M059J (cell line): ENCODE results near the gene GSTCD. TPM values are rescaled to one million over a fixed set of nuclear protein-coding genes. Genes with fewer than 3 reads are reported as not detected.
A peak's percentile ranks its signal among the peaks of the same experiment; 100 is the strongest.

Experiments
- DNase-seq: peaks from one replicate; pipeline ENCODE4 v3.0.0-alpha.2; 2012; ENCODE audit warnings: low read depth
- total RNA-seq: library from RNA; depleted of rRNA; stranded (reverse); fragments of >200 nt; shearing (Covaris generic); gene quantifications from 2 replicates; pipeline ENCODE4 v1.2.3, GENCODE V29; 2014; rRNA removed

GSTCD gene
- total RNA-seq, 1 experiment from 2014 or later: 13.7 TPM

DNA sequence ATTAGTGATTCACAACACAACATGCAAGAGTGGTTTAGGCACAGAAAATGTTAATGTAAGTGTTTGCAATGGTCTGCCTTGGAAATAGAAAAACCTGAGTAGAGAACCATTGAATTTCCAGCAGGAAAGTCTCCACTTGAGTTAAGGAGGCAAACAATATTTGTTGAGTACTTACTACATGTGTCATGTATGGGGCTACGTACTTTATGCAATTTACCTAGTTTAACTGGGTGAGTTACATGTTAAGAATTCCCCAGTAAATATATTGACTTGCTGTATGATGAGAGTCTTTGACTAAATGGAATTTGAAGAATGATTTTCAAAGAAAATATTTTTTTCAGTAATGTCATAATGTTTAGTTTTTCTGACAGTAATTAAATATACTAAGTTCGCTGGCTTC lies 178.9 kb downstream of the GSTCD start:
- no peak for DNase-seq

DNA sequence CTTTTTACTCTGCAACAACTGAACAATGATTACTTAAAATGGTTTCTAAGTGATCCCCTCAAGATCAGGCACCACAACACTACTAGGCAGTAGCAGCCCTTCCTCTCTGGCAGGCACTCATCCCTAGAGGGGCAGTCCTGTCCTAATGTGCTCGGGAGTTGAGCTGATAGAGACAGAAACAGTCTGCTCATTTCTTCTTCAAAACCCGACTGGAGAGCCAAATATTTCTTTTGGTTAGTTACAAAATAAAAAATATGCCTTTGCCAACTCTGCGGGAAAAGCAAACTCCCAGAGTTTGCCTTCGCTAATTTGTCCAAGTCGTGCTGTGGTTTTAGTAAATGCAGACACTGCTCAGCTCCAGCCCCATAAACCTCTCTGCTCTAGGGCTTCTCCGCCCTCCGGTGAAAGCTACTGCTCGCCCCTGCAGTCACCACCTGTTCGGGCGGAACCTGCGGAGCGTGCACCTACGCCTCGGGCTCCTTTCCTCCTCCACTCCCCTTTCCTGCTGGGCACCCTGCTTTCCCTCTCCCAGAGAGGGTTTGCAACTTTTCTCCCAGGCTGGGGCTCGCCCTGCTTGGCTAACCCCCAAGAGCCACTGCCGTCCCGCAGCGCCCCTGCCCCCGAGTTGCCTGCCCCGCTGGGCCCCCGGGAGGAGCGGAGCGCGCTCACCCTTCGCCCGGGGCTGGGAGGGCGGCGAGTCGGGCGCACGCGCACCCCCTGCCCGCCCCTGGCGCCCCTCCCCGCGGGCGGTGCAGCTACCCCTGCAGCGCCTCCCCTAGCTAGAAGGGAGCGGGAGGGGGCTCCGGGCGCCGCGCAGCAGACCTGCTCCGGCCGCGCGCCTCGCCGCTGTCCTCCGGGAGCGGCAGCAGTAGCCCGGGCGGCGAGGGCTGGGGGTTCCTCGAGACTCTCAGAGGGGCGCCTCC lies 186.3 kb downstream of the GSTCD start, which contains the start of gene NPNT:
Gene NPNT, plus strand, starts transcription at position 812 of the 923 bp plus-strand sequence. CDS start 182 bp downstream, outside the sequence.
- peak; percentile 34 for DNase-seq

DNA sequence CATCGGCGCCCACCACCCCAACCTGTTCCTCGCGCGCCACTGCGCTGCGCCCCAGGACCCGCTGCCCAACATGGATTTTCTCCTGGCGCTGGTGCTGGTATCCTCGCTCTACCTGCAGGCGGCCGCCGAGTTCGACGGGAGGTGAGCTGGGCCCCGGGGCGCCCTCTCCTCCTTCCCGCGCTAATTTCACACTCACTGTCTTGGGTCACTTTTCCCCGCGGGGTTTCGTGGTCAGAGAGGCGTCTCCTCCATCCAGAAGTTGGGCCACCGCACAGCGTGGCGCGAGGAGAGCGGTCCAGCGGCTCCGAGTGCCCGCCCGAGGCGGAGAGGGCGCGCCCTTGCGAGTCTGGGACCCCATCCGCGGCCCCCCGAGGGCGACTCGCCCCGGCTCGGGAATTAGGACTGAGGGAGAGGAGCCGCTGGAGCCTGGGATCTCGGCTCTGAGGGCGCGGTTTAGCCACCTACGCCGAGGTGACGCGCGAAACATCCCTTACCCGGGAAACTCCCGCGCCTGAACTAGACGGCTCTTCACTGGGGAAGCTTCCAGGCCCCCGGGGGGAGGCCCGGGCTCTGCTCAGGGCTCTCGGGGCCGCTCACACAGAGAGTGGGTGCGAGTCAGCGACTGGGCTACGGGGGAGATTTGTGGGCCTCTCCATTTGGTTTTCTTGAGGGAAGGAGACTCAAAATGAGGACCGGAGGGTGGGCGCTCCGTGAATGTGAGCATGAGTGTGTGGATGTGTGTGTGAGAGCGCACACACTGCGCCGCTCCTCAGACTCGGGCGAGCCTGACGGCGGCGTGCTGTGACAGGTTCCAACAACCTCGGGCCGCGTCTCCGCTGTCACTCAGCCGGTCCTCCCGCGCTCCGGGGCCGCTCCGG lies 187.2 kb downstream of the GSTCD start:
- DNase-seq: peak; percentile 7

DNA sequence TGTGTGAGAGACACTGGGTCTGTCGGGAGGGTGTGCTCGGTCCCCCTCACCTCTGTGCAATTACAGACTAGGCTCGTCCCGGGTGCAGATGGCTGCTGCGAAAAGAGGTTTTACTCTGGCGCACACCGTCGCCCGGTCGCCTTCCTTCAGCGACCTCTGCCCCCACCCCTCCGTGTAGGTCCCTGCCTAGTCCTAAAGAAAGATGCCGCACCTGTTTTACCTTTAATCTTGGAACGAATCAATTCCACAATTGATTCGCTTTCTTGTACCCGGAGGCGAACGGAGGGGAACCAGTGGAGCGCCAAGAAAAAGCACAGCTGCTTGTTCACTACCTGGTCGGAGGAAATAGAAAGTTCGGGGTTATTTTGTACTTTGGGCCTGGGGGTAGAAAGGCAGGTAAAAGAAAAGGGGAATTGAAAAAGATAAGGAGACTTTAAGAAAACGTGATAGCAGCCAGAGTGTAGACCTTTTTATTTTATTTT lies 187.9 kb downstream of the GSTCD start:
- DNase-seq: no peak

Other genes with a start within 250 kb of the GSTCD start
- gene PPA2, start 234.7 kb upstream of the GSTCD start, total RNA-seq: 145 and 159 TPM in 2 replicates
- gene ARHGEF38, start 156.2 kb upstream of the GSTCD start, total RNA-seq: 0.02 TPM in 1 of 2 replicates, not detected in the other
- 11.6 and 16.3 TPM in 2 replicates for gene INTS12, start 95 bp upstream of the GSTCD start, total RNA-seq
- gene NPNT, start 186.7 kb downstream of the GSTCD start, total RNA-seq: 0.07 TPM in 1 of 2 replicates, not detected in the other